SK-N-MC (cell line): ENCODE measurements around the gene TXNRD2.

Experiments
- EZH2 ChIP-seq: fragments of 200-600 bp; sonication (generic); IDR thresholded peaks from one replicate; pipeline ENCODE4 v1.6.1; 2017; ENCODE audit warnings: antibody characterized with exemption
- FOXP2 ChIP-seq: optimal IDR thresholded peaks from 2 replicates; pipeline ENCODE3; 2011; ENCODE audit warnings: mild to moderate bottlenecking, moderate library complexity; ENCODE audit not compliant: insufficient read depth; ENCODE audit errors: extremely low read length, control extremely low read depth
- POLR2AphosphoS5 ChIP-seq: IDR thresholded peaks from 2 replicates; pipeline ENCODE4 v1.6.1; 2012; ENCODE audit warnings: mild to moderate bottlenecking, low read depth, low read length, borderline replicate concordance

DNA sequence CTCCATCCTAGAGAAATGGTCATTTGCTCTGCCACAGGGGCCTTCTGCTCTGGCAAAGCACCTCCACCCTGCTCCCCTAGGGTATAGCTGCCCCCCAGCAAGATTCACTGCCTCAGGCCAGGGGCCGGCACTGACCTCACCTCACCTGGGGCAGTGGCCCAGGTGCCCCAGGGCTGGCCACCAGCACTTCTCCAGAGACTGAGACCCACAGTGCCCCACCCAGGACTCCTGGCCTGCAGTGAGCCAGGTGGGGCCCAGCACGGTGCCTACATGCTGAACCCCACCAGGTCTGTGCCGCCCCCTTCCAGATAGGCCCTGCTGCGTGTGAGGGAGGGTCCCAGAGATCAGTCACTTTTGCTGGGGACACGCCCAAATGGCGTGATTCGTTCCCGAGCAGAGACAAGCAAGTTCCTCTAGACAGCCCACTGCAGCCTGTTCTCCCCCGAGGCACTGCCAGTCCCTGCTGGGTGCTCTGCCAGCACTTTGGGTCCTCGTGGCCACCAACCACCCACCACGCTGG lies 97.7 kb downstream of the TXNRD2 start:
- TF ChIP-seq POLR2AphosphoS5 (no peak), EZH2 (no peak), FOXP2 (no peak)
